ENCODE measurements around the gene SLC25A4. TPM values are rescaled to one million over a fixed set of nuclear protein-coding genes. Genes with fewer than 3 reads are reported as not detected.

Gene SLC25A4
- total RNA-seq (2022; extraction: Qiagen RNA extraction; ENCODE audit: low read depth) = 12.1 to 15.6 TPM (median 14.2 TPM) in 5 replicates

GRCh38 chr4:185142912-185143600 lies at the start of gene SLC25A4:
Gene SLC25A4, plus strand, starts transcription at chr4:185143266. Its CDS starts 107 bp downstream, at chr4:185143373.

Other genes with a start within 250 kb of the SLC25A4 start
- not detected in 5 replicates for gene HELT, start 124.8 kb upstream of the SLC25A4 start, total RNA-seq (2022; extraction: Qiagen RNA extraction; ENCODE audit: low read depth)
- gene CFAP97, start 60.7 kb downstream of the SLC25A4 start, total RNA-seq (2022; extraction: Qiagen RNA extraction; ENCODE audit: low read depth) = 11.2 to 16.9 TPM (median 14.0 TPM) in 5 replicates
- gene SNX25, start 66.3 kb downstream of the SLC25A4 start, total RNA-seq (2022; extraction: Qiagen RNA extraction; ENCODE audit: low read depth) = 7.3 to 9.2 TPM (median 8.6 TPM) in 5 replicates

Data from A549 treated with DMSO at 1 μM for 4 hours (cell line).